Measurements from ENCODE around the gene THAP3.
"Not testable (repeated sequence)": the region's sequence is repeated elsewhere in the genome, so short reads cannot be mapped to it uniquely, and the experiment has no call there.

Gene THAP3

DNA sequence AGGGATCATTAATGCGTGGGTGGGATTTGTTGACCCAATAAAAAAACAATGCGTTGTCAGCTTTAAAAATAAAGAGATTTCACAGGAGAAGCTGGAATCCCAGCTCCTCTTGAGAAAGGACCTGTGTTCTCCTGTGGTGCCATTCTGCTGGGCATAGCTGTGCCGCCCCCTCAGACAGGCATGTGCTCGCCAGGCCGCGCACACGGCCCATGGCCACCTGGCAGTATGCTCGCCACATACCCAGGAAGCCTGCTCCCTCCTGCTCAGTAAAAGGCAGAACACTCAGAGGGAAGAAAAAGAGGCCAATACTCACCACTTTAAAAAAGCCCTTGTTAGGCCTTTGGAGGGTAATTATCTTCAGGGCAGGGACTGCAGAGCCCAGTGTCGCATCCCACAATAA, 13.1 kb downstream of the THAP3 start:
- no peak overlapping the region for H3K4me3 ChIP-seq (ENCODE audit: low read length)
- TF ChIP-seq, protein P1, sequence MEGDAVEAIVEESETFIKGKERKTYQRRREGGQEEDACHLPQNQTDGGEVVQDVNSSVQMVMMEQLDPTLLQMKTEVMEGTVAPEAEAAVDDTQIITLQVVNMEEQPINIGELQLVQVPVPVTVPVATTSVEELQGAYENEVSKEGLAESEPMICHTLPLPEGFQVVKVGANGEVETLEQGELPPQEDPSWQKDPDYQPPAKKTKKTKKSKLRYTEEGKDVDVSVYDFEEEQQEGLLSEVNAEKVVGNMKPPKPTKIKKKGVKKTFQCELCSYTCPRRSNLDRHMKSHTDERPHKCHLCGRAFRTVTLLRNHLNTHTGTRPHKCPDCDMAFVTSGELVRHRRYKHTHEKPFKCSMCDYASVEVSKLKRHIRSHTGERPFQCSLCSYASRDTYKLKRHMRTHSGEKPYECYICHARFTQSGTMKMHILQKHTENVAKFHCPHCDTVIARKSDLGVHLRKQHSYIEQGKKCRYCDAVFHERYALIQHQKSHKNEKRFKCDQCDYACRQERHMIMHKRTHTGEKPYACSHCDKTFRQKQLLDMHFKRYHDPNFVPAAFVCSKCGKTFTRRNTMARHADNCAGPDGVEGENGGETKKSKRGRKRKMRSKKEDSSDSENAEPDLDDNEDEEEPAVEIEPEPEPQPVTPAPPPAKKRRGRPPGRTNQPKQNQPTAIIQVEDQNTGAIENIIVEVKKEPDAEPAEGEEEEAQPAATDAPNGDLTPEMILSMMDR (IDR thresholded peaks at IDR 0.05; ENCODE audit: insufficient read depth, low read depth, low read length, missing control alignments): no peak
- no peak for DNase-seq (ENCODE audit: low read depth)

DNA sequence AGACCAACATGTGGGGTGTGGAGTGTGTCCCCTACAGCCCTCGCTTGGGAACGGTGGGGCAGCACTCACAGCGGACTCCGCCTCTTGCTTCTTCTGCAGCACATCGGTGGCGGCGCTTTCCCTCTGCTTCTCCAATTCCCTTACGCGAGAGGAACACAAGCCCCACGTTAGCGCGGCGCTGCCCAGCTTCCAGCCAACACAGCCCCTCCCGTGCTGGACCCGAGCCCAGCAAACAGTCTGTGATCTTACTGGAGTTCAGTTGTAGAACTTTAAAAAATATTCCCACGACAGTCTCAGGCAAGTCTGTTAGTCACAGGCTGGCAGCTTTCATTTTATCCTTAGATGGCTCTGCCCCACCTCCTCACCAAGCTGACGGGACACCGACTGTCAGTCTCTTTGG, 13.6 kb downstream of the THAP3 start:
- DNase-seq (ENCODE audit: low read depth): no peak
- no peak overlapping the region for H3K4me3 ChIP-seq (ENCODE audit: low read length)
- TF ChIP-seq, protein P1 (IDR thresholded peaks at IDR 0.05; ENCODE audit: insufficient read depth, low read depth, low read length, missing control alignments): no peak

DNA sequence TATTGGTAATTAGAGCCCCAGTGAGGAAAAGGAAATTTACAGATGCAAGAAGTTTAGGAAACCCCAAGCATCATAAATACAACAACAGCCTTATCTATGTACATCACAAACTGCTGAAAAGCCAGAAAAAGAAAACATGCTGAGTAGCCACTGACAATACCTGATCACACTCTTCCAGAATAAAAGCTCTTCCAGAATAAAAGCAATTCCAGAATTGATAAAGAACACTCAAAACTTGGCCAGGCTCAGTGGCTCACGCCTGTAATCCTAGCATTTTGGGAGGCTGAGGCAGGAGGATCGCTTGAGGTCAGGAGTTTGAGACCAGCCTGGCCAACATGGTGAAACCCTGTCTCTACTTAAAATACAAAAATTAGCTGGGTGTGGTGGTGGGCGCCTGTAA, 16.2 kb downstream of the THAP3 start:
- H3K4me3 ChIP-seq (ENCODE audit: low read length); DNase-seq (ENCODE audit: low read depth): not testable (repeated sequence)

DNA sequence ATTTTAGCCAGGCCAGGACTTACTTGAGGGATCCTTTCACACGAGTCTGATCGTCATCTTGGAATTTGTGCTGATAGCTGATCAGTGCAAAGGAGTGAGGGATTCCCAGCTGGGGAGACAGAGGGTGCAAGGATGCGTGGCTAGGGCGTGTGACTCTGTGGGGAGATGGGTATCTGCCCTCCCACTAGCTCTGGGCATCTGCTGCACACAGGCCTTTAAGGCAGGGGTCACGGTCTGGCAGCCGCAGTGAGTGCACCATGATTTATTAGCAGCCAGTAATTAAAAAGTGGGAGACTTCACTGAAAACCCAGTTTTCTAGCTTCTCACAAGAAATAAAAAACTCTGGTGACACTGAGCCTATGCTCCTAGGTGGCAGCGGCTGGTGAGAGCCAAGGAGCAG, 20.4 kb downstream of the THAP3 start:
- H3K4me3 ChIP-seq (ENCODE audit: low read length): no peak overlapping the region
- TF ChIP-seq, protein P1 (IDR thresholded peaks at IDR 0.05; ENCODE audit: insufficient read depth, low read depth, low read length, missing control alignments): no peak
- no peak for DNase-seq (ENCODE audit: low read depth)

DNA sequence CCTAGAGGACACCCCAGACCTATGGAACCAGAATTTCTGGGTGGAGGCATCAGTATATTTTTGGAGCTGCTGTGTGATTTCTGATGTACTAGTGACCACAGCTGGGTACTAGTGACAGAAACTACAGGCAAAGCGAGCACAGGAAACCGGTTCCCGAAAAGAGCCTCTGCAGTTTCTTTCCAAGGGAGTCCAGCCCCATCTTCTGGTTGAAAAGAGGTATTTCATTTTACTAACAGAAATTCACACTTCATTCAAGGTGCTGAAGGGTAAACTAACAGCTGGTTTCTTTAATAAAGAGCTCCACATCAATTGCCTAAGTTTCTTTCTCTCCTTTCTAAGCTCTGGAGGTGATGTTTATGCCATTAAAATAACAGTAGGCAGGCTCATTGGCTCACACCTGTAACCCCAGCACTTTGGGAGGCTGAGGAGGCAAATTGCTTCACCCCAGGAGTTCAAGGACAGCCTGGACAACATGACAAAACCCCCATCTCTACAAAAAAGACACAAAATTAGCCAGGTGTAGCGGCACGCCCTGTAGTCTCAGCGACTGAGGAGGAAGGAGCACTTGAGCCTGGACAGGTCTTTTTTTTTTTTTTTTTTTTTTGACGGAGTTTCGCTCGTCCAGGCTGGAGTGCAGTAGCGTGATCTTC, 22.0 kb downstream of the THAP3 start:
- H3K4me3 ChIP-seq (ENCODE audit: low read length): no peak overlapping the region
- TF ChIP-seq, protein P1 (IDR thresholded peaks at IDR 0.05; ENCODE audit: insufficient read depth, low read depth, low read length, missing control alignments): peak; percentile 59
- DNase-seq (ENCODE audit: low read depth): peak; percentile 63

DNA sequence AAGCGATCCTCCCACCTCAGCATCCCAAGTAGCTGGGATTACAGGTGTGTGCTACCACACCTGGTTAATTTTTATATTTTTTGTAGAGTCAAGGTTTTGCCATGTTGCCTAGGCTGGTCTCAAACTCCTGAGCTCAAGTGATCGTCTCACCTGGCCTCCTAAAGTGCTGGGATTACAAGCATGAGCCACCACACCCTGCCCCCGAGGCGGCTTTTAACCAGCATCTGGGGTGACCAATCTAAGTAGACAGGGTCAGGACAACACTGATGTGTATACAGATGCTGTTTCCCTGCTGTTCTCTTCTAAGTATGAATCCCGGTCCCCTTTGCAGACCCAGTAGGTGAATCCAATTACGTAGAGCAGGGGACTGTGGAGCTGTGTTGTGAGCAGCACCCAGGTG, 23.9 kb downstream of the THAP3 start:
- no peak overlapping the region for H3K4me3 ChIP-seq (ENCODE audit: low read length)
- no peak for DNase-seq (ENCODE audit: low read depth)
- TF ChIP-seq, protein P1 (IDR thresholded peaks at IDR 0.05; ENCODE audit: insufficient read depth, low read depth, low read length, missing control alignments): no peak

DNA sequence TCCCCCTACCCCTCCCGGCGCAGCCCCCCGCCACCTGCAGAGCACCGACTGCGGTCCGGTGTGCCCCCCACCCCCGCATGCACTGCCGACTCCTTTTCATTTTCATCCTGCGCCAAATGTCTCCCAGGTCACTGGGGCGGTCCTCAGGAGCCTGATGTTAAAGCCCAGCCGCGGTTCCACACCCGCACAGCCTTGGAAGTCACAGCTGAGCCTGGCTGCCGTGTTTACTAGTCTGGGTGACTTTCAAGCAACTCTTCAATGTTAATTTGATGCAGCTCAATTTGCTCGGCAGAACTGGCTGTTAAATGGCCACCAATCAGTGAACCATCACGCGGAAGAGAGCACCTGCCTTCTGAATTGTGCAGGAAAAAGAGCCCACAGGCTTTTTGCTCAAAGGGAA, 27.2 kb downstream of the THAP3 start:
- no peak for DNase-seq (ENCODE audit: low read depth)
- no peak overlapping the region for H3K4me3 ChIP-seq (ENCODE audit: low read length)
- TF ChIP-seq, protein P1 (IDR thresholded peaks at IDR 0.05; ENCODE audit: insufficient read depth, low read depth, low read length, missing control alignments): no peak
